ENCODE data around the gene NFX1. TPM values are rescaled to one million over a fixed set of nuclear protein-coding genes. Genes with fewer than 3 reads are reported as not detected.

The NFX1 gene
- total and polyA plus RNA-seq, 2 donors (not counting 1 experiment from before 2014, with no cell fraction given) = 30.2 to 39.5 TPM

GRCh38 chr9:33372900-33373299 lies 82.6 kb downstream of the NFX1 start:
- Histone ChIP-seq H4K20me1 (ENCODE audit: control insufficient read depth, extremely low read depth, insufficient read depth, low read length) (no peaks in the 10 kb centered on the region), H3K9me3 (ENCODE audit: control insufficient read depth, insufficient read depth, low read depth, low read length) (no peaks in the 10 kb centered on the region), H3K4me3 (replicated peaks in 1 of 4; ENCODE audit: control extremely low read depth in 1 of 4, insufficient read depth in 1 of 4, low read depth in 3 of 4, low read length in 4 of 4) (no peak overlapping the region), H3K36me3 (ENCODE audit: control insufficient read depth, insufficient read depth, low read length) (peaks cover 9% of the 10 kb centered on the region), H3K27ac (ENCODE audit: insufficient read depth, low read length) (no peak overlapping the region), H3K79me2 (ENCODE audit: control insufficient read depth, insufficient read depth, low read length) (no peaks in the 10 kb centered on the region), H2AFZ (ENCODE audit: low read length) (no peak overlapping the region), H3K4me1 (ENCODE audit: control insufficient read depth, extremely low read depth, insufficient read depth, low read length) (no peaks in the 10 kb centered on the region), H3K27me3 (ENCODE audit: control insufficient read depth, insufficient read depth, low read length) (no peaks in the 10 kb centered on the region), H3K9ac (ENCODE audit: insufficient read depth, low read length) (no peak overlapping the region), H3K4me2 (ENCODE audit: extremely low read depth, insufficient read depth, low read length) (no peak overlapping the region)
- TF ChIP-seq EZH2 (IDR thresholded peaks at IDR 0.05; ENCODE audit: low read length, missing control alignments) (no peak), CTCF (conservative IDR thresholded peaks at IDR 0.05 in 1 of 2, IDR thresholded peaks at IDR 0.05 in 1 of 2; ENCODE audit: low read depth in 1 of 2, low read length in 2 of 2) (no peak)
- DNase-seq (ENCODE audit: low read depth in 2 of 2) = no peak

GRCh38 chr9:33374190-33374589 lies 83.9 kb downstream of the NFX1 start:
- Histone ChIP-seq H3K27ac (ENCODE audit: insufficient read depth, low read length) (no peak overlapping the region), H3K79me2 (ENCODE audit: control insufficient read depth, insufficient read depth, low read length) (no peaks in the 10 kb centered on the region), H3K4me3 (replicated peaks in 1 of 4; ENCODE audit: control extremely low read depth in 1 of 4, insufficient read depth in 1 of 4, low read depth in 3 of 4, low read length in 4 of 4) (no peak overlapping the region), H2AFZ (ENCODE audit: low read length) (no peak overlapping the region), H3K9me3 (ENCODE audit: control insufficient read depth, insufficient read depth, low read depth, low read length) (no peaks in the 10 kb centered on the region), H3K4me2 (ENCODE audit: extremely low read depth, insufficient read depth, low read length) (no peak overlapping the region), H4K20me1 (ENCODE audit: control insufficient read depth, extremely low read depth, insufficient read depth, low read length) (no peaks in the 10 kb centered on the region), H3K9ac (ENCODE audit: insufficient read depth, low read length) (no peak overlapping the region), H3K36me3 (ENCODE audit: control insufficient read depth, insufficient read depth, low read length) (peaks cover 9% of the 10 kb centered on the region), H3K27me3 (ENCODE audit: control insufficient read depth, insufficient read depth, low read length) (no peaks in the 10 kb centered on the region), H3K4me1 (ENCODE audit: control insufficient read depth, extremely low read depth, insufficient read depth, low read length) (no peaks in the 10 kb centered on the region)
- TF ChIP-seq CTCF (conservative IDR thresholded peaks at IDR 0.05 in 1 of 2, IDR thresholded peaks at IDR 0.05 in 1 of 2; ENCODE audit: low read depth in 1 of 2, low read length in 2 of 2) (no peak), EZH2 (IDR thresholded peaks at IDR 0.05; ENCODE audit: low read length, missing control alignments) (no peak)
- DNase-seq (ENCODE audit: low read depth in 2 of 2) = no peak

DNA sequence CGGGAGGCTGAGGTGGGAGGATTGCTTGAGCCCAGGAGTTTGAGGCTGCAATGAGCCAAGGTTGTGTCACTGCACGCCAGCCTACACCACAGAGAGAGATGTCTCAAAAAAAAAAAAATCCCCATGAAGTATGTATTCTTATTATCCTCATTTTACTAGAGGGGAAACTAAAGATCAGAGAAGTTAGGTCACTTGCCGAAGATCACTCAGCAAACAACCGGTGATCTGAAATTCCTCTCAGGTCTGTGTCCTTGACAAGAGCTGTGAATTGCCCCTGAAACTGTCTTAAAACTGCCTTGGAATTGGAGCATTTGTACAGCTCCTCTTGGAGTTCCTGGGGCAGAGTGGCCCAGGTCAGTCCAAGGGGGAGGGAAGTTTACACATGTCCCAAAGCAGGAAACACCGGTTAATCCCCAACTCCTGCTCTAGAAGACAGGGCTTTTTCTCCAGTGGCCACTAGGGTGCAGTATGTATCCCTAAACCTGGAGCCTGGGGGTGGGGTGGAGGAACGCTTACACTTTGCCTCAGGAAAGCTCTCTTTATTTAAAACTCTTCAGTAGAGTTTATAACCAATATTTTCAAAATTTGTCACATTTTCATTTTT lies 84.4 kb downstream of the NFX1 start:
- H3K36me3 ChIP-seq (ENCODE audit: control insufficient read depth, insufficient read depth, low read length) = peaks cover 9% of the 10 kb centered on the region
- no peaks in the 10 kb centered on the region for H3K79me2 ChIP-seq (ENCODE audit: control insufficient read depth, insufficient read depth, low read length)
- TF ChIP-seq CTCF (conservative IDR thresholded peaks at IDR 0.05 in 1 of 2, IDR thresholded peaks at IDR 0.05 in 1 of 2; ENCODE audit: low read depth in 1 of 2, low read length in 2 of 2) (peak; percentile 94), EZH2 (IDR thresholded peaks at IDR 0.05; ENCODE audit: low read length, missing control alignments) (no peak)
- H4K20me1 ChIP-seq (ENCODE audit: control insufficient read depth, extremely low read depth, insufficient read depth, low read length) = no peaks in the 10 kb centered on the region
- H3K4me1 ChIP-seq (ENCODE audit: control insufficient read depth, extremely low read depth, insufficient read depth, low read length) = no peaks in the 10 kb centered on the region
- H3K9ac ChIP-seq (ENCODE audit: insufficient read depth, low read length) = no peak overlapping the region
- H3K27ac ChIP-seq (ENCODE audit: insufficient read depth, low read length) = no peak overlapping the region
- no peak overlapping the region for H2AFZ ChIP-seq (ENCODE audit: low read length)
- H3K4me2 ChIP-seq (ENCODE audit: extremely low read depth, insufficient read depth, low read length) = peak overlapping the region; percentile 51
- no peaks in the 10 kb centered on the region for H3K27me3 ChIP-seq (ENCODE audit: control insufficient read depth, insufficient read depth, low read length)
- H3K9me3 ChIP-seq (ENCODE audit: control insufficient read depth, insufficient read depth, low read depth, low read length) = no peaks in the 10 kb centered on the region
- DNase-seq (ENCODE audit: low read depth in 2 of 2) = peak; percentile 62 to 84
- no peak overlapping the region for H3K4me3 ChIP-seq (replicated peaks in 1 of 4; ENCODE audit: control extremely low read depth in 1 of 4, insufficient read depth in 1 of 4, low read depth in 3 of 4, low read length in 4 of 4)

Data from fibroblast of lung (primary cell).